Stimulated activated naive CD8-positive, alpha-beta T cell treated with anti-CD3 and anti-CD28 coated beads, Interleukin-15, Interleukin-2, amounts not matched to agents 100 ng/mL and 50 ng/mL, for 24 hours (primary cell): ENCODE data around the gene SMIM36.
"Not testable (repeated sequence)": the region's sequence is repeated elsewhere in the genome, so short reads cannot be mapped to it uniquely, and the experiment has no call there.

Source experiments
- H3K27ac Mint-ChIP-seq: one replicate; pipeline ENCODE4 v1.8.0; 2021; ENCODE audit warnings: mild to moderate bottlenecking, mixed read lengths
- H3K27me3 Mint-ChIP-seq: one replicate; pipeline ENCODE4 v1.8.0; 2021; ENCODE audit warnings: mixed read lengths
- H3K36me3 Mint-ChIP-seq: one replicate; pipeline ENCODE4 v1.8.0; 2021; ENCODE audit warnings: low read depth, mixed read lengths
- H3K4me1 Mint-ChIP-seq: one replicate; pipeline ENCODE4 v1.8.0; 2021; ENCODE audit warnings: low read depth, mixed read lengths
- H3K4me3 Mint-ChIP-seq: one replicate; pipeline ENCODE4 v1.8.0; 2021; ENCODE audit warnings: mild to moderate bottlenecking, mixed read lengths
- H3K9me3 Mint-ChIP-seq: one replicate; pipeline ENCODE4 v1.8.0; 2021; ENCODE audit warnings: mixed read lengths

The SMIM36 gene

GRCh38 chr17:55484575-55484974 is 26.7 kb downstream of the SMIM36 start:
- peaks cover 11% of the 10 kb centered on the region for H3K27me3 Mint-ChIP-seq
- no peaks in the 10 kb centered on the region for H3K36me3 Mint-ChIP-seq
- no peaks in the 10 kb centered on the region for H3K4me1 Mint-ChIP-seq
- H3K27ac Mint-ChIP-seq, result no peak overlapping the region
- H3K4me3 Mint-ChIP-seq, result no peak overlapping the region
- H3K9me3 Mint-ChIP-seq, result no peaks in the 10 kb centered on the region

DNA sequence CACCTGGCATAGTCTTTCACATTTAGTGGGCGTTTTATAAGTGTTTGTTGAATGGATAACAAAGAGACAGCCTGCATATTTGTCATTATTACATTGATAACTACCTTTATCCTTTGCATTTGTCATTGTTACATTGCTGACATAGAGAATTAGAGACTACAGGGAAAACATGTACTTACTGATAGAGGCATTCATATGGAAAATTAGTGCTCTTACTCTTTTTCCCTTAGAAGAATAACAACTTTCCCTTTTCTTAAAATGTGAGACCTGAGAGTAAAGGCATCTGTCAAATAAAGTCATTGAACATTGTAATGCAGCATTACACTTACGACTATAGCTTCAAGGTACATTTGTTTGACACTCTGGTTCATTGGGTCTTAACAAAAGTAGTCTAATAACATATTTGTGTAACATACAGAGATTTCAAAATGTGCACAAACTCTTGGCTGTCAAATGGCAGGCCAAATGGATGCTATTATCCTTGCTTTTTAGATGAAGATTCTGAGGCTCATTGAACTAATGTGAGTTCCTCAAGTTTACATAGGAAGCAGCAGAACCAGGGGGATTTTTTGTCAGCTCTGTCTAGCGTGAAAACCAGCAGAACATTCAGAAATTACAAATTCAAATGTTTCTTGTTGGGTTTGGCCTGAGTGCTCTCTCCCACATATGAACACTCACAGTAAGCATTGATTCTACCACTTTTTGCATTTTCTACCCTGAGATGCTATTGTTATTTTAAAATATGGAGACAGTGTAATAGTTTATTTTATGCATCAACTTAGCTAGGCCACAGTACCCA is 28.5 kb downstream of the SMIM36 start:
- H3K4me1 Mint-ChIP-seq, result no peaks in the 10 kb centered on the region
- H3K27me3 Mint-ChIP-seq, result peaks cover 7% of the 10 kb centered on the region
- no peak overlapping the region for H3K4me3 Mint-ChIP-seq

DNA sequence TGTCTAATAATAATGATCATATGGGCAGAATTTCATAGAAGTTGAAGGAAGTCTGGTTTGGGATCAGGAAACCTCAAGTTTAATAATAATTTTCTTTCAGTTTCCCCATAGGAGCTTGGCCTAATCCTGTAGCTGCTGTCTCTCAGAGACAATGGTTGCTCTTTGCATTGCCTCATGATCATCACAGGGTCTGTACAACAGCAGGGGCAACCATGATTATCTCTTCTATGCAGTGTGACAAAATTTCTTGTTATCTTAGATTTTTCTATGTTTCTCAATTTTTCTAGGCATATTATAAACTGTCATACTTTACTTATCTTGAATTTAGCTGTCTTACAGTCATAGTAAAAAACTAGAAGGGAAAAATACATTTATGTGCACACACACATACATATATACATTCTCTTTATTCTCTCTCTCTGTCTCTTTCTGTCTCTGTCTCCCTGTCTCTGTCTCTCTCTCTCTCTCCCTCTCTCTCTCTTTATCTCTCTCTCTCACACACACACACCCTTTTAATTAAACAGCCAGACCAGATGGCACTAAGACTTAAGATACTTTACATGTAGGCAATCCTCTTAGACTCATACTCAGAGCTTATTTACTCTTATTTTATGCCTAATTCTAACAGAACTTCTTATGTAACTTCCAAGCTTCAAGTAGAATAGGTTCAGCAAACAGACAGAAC is 30.5 kb downstream of the SMIM36 start:
- Mint-ChIP-seq H3K4me1 (no peaks in the 10 kb centered on the region), H3K4me3 (no peak overlapping the region), H3K36me3 (no peaks in the 10 kb centered on the region), H3K27ac (no peak overlapping the region), H3K27me3 (peaks cover 3% of the 10 kb centered on the region), H3K9me3 (no peaks in the 10 kb centered on the region)

More for the DNA sequence above, 28.5 kb downstream of the SMIM36 start:
- Mint-ChIP-seq H3K9me3 (no peaks in the 10 kb centered on the region), H3K27ac (no peak overlapping the region), H3K36me3 (no peaks in the 10 kb centered on the region)

GRCh38 chr17:55479903-55480302 is 31.3 kb downstream of the SMIM36 start:
- H3K4me3 Mint-ChIP-seq, result no peak overlapping the region
- H3K27ac Mint-ChIP-seq, result no peak overlapping the region
- H3K36me3 Mint-ChIP-seq, result no peaks in the 10 kb centered on the region
- H3K4me1 Mint-ChIP-seq, result no peaks in the 10 kb centered on the region
- H3K9me3 Mint-ChIP-seq, result no peaks in the 10 kb centered on the region
- H3K27me3 Mint-ChIP-seq, result peaks cover 3% of the 10 kb centered on the region

GRCh38 chr17:55478971-55479370 is 32.3 kb downstream of the SMIM36 start:
- Mint-ChIP-seq H3K36me3 (no peaks in the 10 kb centered on the region), H3K27me3 (peaks cover 3% of the 10 kb centered on the region), H3K27ac (no peak overlapping the region), H3K4me1 (no peaks in the 10 kb centered on the region), H3K9me3 (no peaks in the 10 kb centered on the region), H3K4me3 (no peak overlapping the region)

- Mint-ChIP-seq H3K27me3 (peaks cover 6% of the 10 kb centered on the region), H3K4me3 (no peak overlapping the region)
Measured at GRCh38 chr17:55466671-55467070, 44.6 kb downstream of the SMIM36 start.

GRCh38 chr17:55465771-55466170 is 45.5 kb downstream of the SMIM36 start:
- H3K4me1 Mint-ChIP-seq, result peaks cover 12% of the 10 kb centered on the region
- not testable (repeated sequence) for H3K27ac Mint-ChIP-seq, H3K36me3 Mint-ChIP-seq, H3K9me3 Mint-ChIP-seq, H3K4me3 Mint-ChIP-seq, H3K27me3 Mint-ChIP-seq

More at GRCh38 chr17:55466671-55467070, 44.6 kb downstream of the SMIM36 start:
- H3K27ac Mint-ChIP-seq, result no peak overlapping the region
- no peaks in the 10 kb centered on the region for H3K36me3 Mint-ChIP-seq
- no peaks in the 10 kb centered on the region for H3K9me3 Mint-ChIP-seq
- H3K4me1 Mint-ChIP-seq, result peaks cover 11% of the 10 kb centered on the region

DNA sequence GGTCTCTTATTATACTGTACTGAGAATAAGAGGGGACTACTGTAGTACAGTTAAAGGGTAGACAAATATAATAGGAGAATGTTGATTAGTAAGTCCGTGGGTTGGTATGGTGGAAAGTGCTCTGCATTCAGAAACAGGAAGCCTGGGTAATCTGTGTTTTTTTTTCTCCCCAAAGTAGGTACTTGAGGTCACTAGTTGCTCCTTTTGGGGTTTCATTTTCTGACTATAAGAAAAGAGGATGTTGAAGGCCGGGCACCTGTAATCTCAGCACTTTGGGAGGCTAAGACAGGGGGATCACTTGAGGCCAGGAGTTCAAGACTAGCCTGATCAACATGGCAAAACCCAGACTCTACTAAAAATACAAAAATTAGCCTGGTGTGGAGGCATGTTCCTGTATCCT is 47.7 kb downstream of the SMIM36 start:
- H3K27ac Mint-ChIP-seq, result no peak overlapping the region
- H3K4me3 Mint-ChIP-seq, result no peak overlapping the region
- peaks cover 23% of the 10 kb centered on the region for H3K4me1 Mint-ChIP-seq
- H3K9me3 Mint-ChIP-seq, result no peaks in the 10 kb centered on the region
- H3K36me3 Mint-ChIP-seq, result no peaks in the 10 kb centered on the region
- peaks cover 6% of the 10 kb centered on the region for H3K27me3 Mint-ChIP-seq

- Mint-ChIP-seq H3K9me3 (no peaks in the 10 kb centered on the region), H3K4me3 (no peak overlapping the region), H3K27me3 (no peaks in the 10 kb centered on the region), H3K4me1 (peaks cover 28% of the 10 kb centered on the region), H3K27ac (no peak overlapping the region), H3K36me3 (no peaks in the 10 kb centered on the region)
Measured at GRCh38 chr17:55462711-55463110, 48.5 kb downstream of the SMIM36 start.

DNA sequence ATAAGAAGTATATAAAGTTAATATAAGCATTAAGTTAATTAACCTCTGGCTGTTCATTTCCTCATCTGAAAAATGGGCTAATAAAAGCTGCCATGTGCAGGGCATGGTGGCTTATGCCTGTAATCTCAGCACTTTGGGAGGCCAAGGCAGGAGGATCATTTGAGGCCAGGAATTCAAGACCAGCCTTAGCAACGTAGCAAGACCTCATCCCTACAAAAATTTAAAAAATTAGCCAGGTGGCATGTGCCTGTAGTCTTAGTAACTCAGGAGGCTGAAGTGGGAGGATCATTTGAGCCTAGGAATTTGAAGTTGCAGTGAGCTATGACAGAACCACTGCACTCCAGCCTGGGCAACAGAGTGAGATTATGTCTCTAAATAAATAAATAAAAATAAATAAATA is 49.0 kb downstream of the SMIM36 start:
- Mint-ChIP-seq H3K4me1 (peaks cover 28% of the 10 kb centered on the region), H3K27me3 (no peaks in the 10 kb centered on the region), H3K4me3 (no peak overlapping the region), H3K27ac (no peak overlapping the region), H3K9me3 (no peaks in the 10 kb centered on the region), H3K36me3 (no peaks in the 10 kb centered on the region)

DNA sequence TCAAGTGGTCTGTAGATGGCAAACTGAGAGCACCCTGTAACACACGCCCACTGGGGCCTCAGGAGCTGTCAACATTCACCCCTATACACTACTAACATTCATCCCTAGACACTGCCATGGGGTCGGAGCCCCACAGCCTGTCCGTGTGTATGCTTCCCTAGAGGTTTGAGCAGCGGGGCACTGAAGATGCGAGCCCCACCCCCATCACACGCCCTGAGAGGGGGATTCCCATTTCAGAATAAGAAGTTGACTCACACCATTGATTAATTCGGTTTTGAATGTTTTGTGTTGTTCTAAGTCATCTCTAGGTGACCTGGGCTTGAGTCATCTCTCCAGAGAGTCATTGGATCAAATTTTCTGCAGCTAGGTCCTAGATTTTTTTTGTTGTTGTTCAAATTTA is 52.3 kb downstream of the SMIM36 start:
- peaks cover 28% of the 10 kb centered on the region for H3K4me1 Mint-ChIP-seq
- no peak overlapping the region for H3K27ac Mint-ChIP-seq
- peaks cover 13% of the 10 kb centered on the region for H3K27me3 Mint-ChIP-seq
- H3K9me3 Mint-ChIP-seq, result no peaks in the 10 kb centered on the region
- no peak overlapping the region for H3K4me3 Mint-ChIP-seq
- no peaks in the 10 kb centered on the region for H3K36me3 Mint-ChIP-seq

- Mint-ChIP-seq H3K4me1 (peaks cover 22% of the 10 kb centered on the region), H3K4me3 (no peak overlapping the region), H3K27ac (no peak overlapping the region), H3K9me3 (no peaks in the 10 kb centered on the region), H3K36me3 (no peaks in the 10 kb centered on the region), H3K27me3 (peaks cover 13% of the 10 kb centered on the region)
Measured at GRCh38 chr17:55458287-55458900, 52.9 kb downstream of the SMIM36 start.

DNA sequence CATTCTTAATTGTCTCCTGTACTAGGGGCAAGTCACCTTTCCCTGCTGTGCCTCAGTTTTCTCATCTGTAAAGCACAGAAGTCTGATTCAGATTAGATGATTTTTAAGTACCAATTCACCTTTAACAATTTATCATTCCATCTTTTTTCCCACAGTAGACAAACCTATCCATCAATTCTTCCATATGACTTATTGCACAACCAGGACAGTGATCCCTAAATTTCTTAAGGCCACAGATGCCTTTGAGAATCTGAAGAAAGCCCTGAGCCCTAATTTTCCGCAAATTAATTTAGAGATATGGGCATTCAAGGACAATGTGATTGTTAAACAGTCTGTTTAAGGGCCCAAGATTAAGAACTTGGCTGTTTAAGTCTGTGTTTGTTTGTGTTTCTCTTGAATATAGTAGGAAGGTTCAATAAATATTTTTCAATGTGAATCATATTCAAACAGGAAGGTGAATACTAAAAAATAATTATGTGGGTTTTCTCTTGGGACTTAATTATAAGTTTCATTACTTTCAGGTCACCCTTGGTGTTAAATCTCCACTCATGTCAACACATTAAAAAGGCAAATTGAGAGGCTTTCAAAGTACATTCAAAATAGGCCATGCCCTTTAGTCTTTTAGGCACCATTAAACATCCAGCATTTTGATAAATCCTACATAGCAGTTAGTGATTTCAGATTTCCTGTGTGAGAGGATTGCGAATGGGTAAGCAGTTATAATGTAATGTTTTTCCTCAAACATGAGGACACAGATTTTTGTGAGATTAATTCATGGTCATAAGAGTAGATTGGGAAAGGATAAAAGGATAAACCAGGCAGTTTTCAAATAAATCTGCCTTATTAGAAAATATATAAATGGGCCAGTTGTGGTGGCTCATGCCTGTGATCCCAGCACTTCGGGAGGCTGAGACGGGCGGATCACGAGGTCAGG is 54.7 kb downstream of the SMIM36 start:
- H3K27ac Mint-ChIP-seq, result no peak overlapping the region

GRCh38 chr17:55454906-55455474 is 56.3 kb downstream of the SMIM36 start:
- no peak overlapping the region for H3K27ac Mint-ChIP-seq
- peaks cover 18% of the 10 kb centered on the region for H3K27me3 Mint-ChIP-seq
- no peaks in the 10 kb centered on the region for H3K36me3 Mint-ChIP-seq
- H3K4me3 Mint-ChIP-seq, result no peak overlapping the region
- H3K9me3 Mint-ChIP-seq, result no peaks in the 10 kb centered on the region
- peaks cover 16% of the 10 kb centered on the region for H3K4me1 Mint-ChIP-seq

More for the DNA sequence above, 54.7 kb downstream of the SMIM36 start:
- peaks cover 16% of the 10 kb centered on the region for H3K4me1 Mint-ChIP-seq
- H3K36me3 Mint-ChIP-seq, result no peaks in the 10 kb centered on the region
- peaks cover 13% of the 10 kb centered on the region for H3K27me3 Mint-ChIP-seq
- H3K9me3 Mint-ChIP-seq, result no peaks in the 10 kb centered on the region
- no peak overlapping the region for H3K4me3 Mint-ChIP-seq
